HG02943 (cell line): ENCODE measurements around the gene ESRP2.

Experiments
- ATAC-seq: cut with Tn5 transposase; IDR thresholded peaks from one replicate; pipeline ENCODE4 v1.9.1; 2021; ENCODE audit warnings: mild to moderate bottlenecking, low read depth, moderate library complexity; ENCODE audit not compliant: unreplicated experiment

ESRP2 gene

DNA sequence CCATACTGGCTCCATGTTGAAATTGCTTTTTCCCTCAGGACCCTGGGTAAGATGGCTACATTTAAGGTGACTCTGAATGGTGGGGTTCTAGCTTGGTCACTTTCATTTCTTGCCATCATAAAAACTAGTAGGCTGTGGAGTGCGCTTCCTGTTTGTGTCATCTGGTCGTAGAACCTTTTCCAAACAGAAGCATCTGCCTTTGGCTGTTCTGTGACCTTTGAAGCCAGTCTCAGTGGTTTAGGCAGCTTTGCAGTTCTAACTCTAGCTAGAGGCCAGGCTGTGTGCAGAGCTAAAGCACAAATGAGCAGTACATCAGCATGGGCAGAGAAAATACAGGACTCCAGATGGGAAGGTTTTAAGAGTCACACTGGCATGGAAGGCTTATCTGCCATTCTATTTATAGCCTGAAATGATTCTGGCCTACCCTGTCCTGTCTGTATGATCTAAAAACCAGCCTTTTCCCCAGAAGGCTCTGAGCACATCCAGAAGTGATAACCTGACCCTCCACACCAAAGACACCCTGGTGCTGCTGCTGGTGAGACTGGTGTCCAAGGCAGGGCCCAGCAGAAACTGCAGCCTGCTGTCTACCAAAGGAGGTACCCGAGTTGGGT, 8.6 kb downstream of the ESRP2 start:
- no peak for ATAC-seq

GRCh38 chr16:68226116-68226515, 9.8 kb downstream of the ESRP2 start:
- no peak for ATAC-seq

DNA sequence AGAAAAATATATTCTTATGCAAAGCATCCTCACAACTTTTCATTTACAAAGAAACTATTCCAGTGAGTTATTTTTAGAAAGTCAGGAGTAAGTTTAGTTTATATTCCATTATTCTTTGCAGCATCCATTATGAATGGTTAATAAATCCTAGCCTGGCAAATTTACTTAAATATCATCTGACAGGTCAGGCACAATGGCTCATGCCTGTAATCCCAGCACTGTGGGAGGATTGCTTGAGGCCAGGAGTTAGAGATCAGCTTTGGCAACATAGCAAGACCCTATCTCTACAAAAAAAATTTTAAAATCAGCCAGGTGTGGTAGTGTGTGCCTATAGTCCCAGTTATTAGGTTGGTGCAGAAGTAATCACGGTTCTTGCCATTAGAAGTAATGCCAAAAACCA, 12.9 kb downstream of the ESRP2 start:
- ATAC-seq = no peak

DNA sequence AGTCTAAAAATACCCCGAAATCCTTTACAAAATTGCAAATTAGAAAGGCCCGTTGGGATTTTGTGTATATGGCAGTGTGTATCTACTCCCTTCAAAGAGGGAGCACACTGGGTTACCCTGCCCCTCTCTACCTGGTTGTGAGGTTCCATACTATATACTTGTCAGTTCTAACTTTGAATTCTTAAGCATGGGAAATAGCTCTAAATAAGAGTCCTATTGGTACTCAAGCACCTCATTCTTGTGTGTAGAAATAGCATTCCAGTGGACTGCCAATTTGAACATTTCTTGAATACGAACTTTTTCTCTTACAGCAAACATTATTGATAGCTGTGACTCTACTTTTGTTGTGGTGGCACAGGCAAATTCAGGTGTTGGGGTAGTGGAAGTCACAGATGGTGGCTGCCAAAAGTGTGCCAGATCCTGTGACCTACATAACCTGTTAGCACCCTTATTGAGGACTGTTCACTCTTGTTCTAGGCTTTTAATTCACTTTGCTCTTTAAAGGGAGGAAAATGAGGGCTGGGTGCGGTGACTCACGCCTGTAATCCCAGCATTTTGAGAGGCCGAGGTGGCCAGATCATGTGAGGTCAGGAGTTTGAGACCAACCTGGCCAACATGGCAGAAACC, 16.1 kb downstream of the ESRP2 start:
- ATAC-seq = no peak

GRCh38 chr16:68217506-68217905, 18.4 kb downstream of the ESRP2 start:
- no peak for ATAC-seq

- no peak for ATAC-seq
These were observed 19.7 kb downstream of the ESRP2 start for GRCh38 chr16:68216240-68216639.

GRCh38 chr16:68215302-68215701, 20.6 kb downstream of the ESRP2 start:
- no peak for ATAC-seq

DNA sequence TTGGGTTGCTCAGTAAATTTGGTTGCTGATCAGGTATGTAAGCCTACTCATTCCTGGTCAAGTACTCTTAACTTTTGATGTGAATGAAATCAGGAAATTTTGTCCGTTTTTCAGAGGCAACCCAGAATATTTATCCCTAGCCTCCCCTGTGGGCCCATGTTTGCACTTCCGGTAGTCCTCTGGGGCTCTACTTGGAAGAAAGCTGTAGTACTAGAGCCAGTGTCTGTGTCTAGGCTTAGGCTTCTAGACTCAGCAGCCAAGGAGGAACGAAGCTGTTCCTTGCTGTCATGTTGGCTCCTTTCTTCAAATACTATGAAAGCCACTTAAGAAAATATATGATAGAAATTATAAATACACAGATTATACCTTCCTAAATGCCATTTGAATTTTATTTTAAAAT, 21.2 kb downstream of the ESRP2 start:
- no peak for ATAC-seq

DNA sequence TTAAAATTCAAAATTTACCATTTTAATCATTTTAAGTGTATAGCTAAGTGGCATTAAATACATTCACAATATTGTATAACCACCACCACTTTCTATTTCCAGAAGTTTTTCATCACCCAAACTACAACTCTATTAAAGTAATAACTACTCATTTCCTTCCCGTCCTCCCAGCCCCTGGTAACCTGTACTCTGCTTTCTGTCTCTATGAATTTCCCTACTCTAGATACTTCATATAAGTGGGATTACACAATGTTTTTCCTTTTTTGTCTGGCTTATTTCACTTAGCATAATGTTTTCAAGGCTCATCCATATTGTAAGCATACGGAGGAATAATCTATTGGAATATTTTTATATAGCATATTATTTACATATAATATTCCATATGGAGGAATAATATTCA, 29.7 kb downstream of the ESRP2 start:
- ATAC-seq = no peak

DNA sequence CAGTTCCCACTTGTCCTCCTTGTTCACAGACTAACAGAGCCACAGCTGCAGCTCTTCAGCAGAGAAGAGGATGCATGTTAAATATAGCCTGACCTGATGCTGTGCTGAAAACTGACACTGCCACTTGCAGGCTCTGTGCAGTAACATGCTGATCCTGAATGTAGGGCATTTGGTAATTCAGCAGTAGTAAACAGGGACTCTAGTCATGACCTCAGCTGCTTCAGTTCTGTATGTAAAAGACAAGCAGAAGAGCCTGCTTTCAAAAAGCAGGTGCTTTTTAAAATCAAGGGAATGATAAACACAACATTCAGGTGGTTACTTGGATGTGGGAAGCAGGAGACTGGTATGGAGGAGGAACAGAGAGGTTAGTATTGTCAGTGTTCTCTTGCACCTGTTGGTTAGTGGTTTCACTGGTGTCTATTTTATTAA, 33.8 kb downstream of the ESRP2 start:
- ATAC-seq = no peak

DNA sequence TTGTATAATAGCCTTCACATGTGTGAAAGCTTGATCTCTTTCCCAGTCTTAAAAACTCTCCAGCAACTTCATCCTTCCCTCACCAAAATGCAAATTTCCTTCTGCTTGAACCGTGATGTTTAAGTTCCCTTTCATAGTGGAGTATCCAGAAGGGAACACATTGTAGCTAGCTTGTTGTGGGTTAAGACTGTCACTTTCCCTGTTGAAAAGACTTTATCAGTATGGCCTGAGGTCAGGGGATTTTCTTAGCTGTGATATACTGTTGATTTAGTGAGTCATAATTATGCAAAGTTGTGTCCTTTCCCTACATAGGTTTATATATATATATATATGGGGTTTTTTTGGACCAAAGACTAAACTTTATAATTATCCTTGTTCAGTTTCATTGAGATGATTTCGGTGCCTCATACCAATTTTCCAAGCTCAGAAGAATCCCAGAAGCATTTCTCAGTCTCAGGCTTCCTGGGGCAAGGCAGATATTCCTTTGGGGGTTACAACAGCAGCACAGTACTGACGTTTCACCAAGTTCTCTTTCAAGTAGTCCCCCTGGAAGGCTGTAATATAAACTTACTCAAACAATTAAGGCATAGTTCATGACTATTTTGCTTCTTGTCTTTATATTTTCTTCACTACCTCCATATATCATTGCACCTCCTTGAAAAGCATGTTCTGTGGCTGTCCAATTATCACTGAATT, 35.7 kb downstream of the ESRP2 start:
- no peak for ATAC-seq

DNA sequence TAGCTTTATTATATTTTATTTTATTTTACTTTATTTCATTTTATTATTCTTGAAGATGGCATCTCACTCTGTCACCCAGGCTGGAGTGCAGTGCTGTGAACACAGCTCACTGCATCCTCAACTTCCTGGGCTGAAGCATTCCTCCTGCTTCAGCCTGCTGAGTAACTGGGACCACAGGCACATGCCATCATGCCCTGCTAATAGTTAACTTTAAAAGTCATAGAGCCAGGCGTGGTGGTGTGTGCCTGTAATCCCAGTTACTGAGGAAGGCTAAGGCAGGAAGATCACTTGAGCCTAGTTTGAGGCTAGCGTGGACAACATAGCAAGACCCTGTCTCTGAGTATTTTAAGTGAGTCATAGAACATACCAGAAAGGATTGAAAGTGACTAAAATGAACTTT, 38.7 kb downstream of the ESRP2 start:
- ATAC-seq = no peak

GRCh38 chr16:68194251-68194650, 41.7 kb downstream of the ESRP2 start:
- ATAC-seq = no peak

- ATAC-seq = no peak
These were observed 45.0 kb downstream of the ESRP2 start for GRCh38 chr16:68190736-68191510.

DNA sequence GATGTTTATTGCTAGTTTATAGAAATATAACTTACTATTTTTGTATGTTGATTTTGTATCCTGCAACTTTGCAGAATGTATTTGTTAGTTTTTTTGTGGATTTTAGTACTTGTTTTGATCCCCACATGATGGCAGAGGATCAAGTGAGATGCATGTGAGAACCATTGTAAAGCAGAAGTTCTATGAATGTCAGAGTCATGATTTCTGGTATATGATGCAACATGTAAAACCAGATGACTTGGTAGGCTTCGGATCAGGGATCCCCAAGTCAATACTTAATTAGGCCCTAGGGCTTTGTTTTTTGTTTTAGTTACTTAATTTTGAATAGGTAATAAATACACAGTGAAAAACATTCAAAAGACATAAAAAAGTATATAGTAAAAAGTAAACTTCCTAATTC, 45.8 kb downstream of the ESRP2 start:
- no peak for ATAC-seq

DNA sequence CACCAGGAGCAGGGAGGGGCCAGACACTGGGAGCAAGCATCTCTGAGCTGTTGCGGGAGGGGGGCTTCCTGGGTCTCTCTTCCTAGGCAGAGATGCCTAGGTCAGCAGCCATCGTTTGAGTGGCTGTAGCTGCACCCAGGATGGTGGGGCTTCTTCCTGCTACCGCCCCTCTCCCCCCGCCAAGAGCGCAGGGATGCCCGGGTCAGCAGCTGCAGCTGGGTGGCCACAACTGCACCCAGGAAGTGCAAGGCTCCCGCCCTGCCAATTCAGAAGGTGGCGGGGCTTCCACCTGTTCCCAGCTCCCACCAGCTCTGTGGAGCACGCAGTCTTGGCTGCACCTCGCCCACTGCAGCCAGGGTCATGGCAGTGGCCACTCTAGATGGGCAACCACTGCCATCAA, 47.8 kb downstream of the ESRP2 start:
- ATAC-seq = no peak

GRCh38 chr16:68187505-68187904, 48.4 kb downstream of the ESRP2 start:
- no peak for ATAC-seq

GRCh38 chr16:68186877-68187276, 49.0 kb downstream of the ESRP2 start:
- no peak for ATAC-seq

- ATAC-seq = no peak
These were observed 52.9 kb downstream of the ESRP2 start for GRCh38 chr16:68183046-68183445.

DNA sequence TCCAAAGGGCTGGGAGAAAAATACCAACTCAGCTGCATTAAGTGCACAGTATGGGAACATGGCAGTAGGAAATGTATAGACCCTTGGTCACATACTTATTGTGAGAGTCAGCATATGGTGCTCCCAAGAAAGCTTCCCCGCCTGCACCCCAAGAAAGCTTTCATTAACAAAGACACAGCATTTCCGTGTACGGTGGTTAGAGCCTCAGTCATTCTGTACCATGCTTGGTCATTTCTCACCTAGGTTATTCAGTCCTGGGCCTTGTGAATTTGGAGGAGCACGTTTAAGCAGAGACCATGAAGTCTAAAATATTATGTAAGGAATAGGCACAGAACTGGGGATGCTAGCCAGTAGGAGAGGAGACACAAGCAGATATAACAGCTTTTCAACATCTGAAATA, 56.1 kb downstream of the ESRP2 start:
- ATAC-seq = no peak

DNA sequence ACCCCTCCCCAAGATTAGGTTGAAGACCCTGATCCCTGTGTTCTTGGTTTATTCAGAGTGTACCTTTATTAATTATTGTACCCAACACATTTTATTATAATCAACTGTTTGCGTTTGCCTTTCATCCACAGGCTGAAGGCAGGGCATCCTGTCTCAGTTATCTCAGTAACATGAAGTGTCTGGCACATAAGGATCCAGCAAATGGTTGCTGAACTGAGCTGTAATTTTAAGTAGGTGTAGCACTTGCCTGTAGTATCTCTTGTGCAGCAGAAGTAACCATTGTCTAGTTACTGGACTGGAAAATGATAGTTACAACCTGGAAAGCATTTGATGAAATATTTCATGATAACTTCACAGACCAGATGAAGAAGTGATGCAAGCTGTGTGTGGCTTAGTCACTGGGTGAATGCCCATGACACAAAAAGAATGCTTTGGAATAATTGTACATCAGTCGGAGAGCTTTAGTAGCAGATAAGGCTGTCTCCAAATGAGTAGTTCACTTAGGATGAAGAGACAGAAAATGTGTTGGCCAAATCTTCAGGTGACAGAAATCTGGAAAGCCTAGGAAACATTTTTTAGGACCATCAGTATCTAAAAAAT, 56.6 kb downstream of the ESRP2 start:
- no peak for ATAC-seq
